HUES6 (cell line): ENCODE data around the gene PCDHA1.

Experiments used
- H3K27ac ChIP-seq: 2 replicates; pipeline ENCODE4 v1.7.0; 2013; ENCODE audit warnings: low read depth, mild to moderate bottlenecking, low read length, inconsistent platforms
- H3K27me3 ChIP-seq: 2 replicates; pipeline ENCODE4 v1.6.1; 2013; ENCODE audit warnings: low read length; ENCODE audit not compliant: control insufficient read depth, insufficient read depth
- H3K36me3 ChIP-seq: 2 replicates; pipeline ENCODE4 v1.6.1; 2013; ENCODE audit warnings: low read length; ENCODE audit not compliant: control insufficient read depth, insufficient read depth
- H3K4me1 ChIP-seq: 2 replicates; pipeline ENCODE4 v1.6.1; 2013; ENCODE audit warnings: low read length; ENCODE audit not compliant: control insufficient read depth, insufficient read depth
- H3K4me3 ChIP-seq: 2 replicates; pipeline ENCODE4 v1.5.1; 2013; ENCODE audit warnings: low read depth, low read length
- H3K9ac ChIP-seq: one replicate; pipeline ENCODE4 v1.6.1; 2013; ENCODE audit warnings: mild to moderate bottlenecking, low read length
- H3K9me3 ChIP-seq: 2 replicates; pipeline ENCODE4 v1.6.1; 2013; ENCODE audit warnings: low read depth, low read length; ENCODE audit not compliant: control insufficient read depth, insufficient read depth

The PCDHA1 gene

GRCh38 chr5:141040093-141040770 is 254.3 kb downstream of the PCDHA1 start:
- Histone ChIP-seq H3K4me1 (peaks cover 19% of the 10 kb centered on the region), H3K9ac (peak overlapping the region; percentile 92), H3K9me3 (no peaks in the 10 kb centered on the region), H3K4me3 (peak overlapping the region; percentile 79), H3K27ac (peak overlapping the region; percentile 99), H3K27me3 (0 out of 2 replicates have a peak, but pooled peaks cover 2% of the 10 kb centered on the region), H3K36me3 (no peaks in the 10 kb centered on the region)

DNA sequence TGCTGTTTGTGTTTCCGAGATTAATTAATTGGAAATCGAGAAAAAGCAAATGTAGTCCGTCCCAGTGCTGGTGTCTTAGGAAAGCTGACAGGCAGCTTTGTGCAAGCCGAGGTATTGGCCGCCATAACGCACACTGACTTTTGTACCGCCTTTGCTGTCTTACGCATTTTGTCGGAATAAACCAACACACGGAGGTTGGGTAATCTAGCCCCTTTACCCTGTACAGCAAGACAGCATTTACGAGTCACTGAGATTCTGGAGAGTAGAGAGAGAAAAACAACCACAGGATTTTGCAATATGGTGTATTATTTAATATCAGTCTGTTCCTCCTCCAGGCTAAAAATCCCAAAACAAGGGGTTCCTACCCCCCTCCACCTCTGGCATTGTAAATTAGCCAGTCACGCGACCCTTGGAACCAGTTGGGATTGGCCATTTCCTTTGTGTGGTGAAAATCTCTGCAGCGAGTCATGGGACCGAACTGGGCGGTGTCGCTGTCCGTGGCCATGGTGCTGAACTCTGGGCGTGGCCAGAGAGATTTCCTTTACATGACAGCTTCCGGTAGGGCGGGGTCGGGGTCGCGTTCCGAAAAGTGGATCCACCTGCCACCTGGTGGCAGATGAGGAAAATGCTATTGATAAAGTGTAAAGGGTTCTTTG is 255.0 kb downstream of the PCDHA1 start:
- Histone ChIP-seq H3K27me3 (0 out of 2 replicates have a peak, but pooled peaks cover 5% of the 10 kb centered on the region), H3K27ac (peak overlapping the region; percentile 99), H3K4me3 (peak overlapping the region; percentile 79), H3K4me1 (peaks cover 19% of the 10 kb centered on the region), H3K9me3 (no peaks in the 10 kb centered on the region), H3K36me3 (no peaks in the 10 kb centered on the region), H3K9ac (peak overlapping the region; percentile 92)

DNA sequence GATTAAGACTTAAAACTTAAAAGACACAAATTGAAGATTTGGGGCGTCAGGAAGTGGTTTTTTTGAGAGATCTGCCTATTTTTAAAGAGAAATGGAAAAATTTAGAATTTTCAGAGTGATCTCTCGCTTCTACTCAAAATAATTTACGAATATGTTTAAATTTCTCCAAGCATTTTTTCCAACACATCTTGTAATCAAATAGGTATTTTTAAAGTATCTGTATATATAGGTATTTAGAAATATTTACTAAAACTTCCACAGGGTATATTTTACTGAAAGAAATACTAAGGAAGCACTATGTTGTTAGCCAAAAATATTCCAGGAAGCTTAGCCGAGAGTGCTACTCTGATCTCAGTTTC is 255.5 kb downstream of the PCDHA1 start:
- Histone ChIP-seq H3K36me3 (no peaks in the 10 kb centered on the region), H3K9me3 (no peaks in the 10 kb centered on the region), H3K27ac (no peak overlapping the region), H3K4me3 (no peak overlapping the region), H3K27me3 (0 out of 2 replicates have a peak, but pooled peaks cover 5% of the 10 kb centered on the region), H3K4me1 (peaks cover 19% of the 10 kb centered on the region), H3K9ac (no peak overlapping the region)

GRCh38 chr5:141042555-141042954 is 256.6 kb downstream of the PCDHA1 start:
- Histone ChIP-seq H3K36me3 (no peaks in the 10 kb centered on the region), H3K27ac (no peak overlapping the region), H3K9me3 (no peaks in the 10 kb centered on the region), H3K4me1 (peaks cover 19% of the 10 kb centered on the region), H3K9ac (no peak overlapping the region), H3K4me3 (no peak overlapping the region), H3K27me3 (peaks cover 5% of the 10 kb centered on the region; the same call in 1 of the 2 replicates)

DNA sequence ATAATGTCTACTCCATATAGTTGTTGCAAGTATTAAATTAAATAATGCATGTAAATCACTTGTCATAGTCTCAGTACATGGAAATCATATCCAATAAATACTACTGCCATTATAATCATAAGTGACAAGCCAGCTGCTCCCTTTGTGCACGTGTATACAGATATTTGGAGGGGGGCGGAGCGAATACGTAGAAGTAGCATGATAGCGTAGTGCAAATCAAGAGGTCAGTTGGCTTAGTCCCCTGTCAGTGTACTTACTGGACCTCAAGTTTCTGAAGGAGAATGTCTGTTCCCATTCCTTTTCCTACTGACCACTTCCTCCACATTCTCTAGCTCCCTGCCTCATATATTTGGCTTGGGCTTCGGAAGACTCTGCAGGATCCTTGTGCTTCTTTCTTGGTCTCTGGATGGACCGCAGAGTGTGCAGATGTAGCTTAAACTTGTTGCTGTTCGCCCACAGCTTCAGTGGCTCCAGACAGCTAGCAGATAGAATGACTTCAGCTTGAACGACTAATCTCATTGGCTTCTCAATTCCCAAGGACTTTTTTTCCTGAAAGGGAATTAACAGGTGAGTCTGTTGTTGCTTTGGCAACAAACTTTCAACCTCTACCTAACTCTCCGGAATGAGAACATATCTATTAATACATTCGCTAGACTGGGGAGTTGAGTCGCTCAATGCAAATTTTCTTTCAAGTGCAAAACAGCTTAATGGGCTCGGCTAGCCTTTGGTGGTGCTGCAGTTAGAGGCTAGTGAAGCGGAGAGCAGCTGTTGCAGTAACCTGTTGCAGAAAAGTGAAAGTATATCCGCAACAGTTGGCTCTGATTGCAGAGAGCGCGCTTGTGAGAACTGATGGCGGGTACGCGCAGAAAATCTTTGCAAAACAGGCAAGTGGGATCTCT is 264.9 kb downstream of the PCDHA1 start, which contains the start of gene PCDHB1:
TSS of gene PCDHB1 (plus strand) at position 753 of the 899 bp plus-strand sequence. CDS start at position 850, 97 bp downstream.
- H3K27ac ChIP-seq = no peak within 1 kb of the TSS
- H3K9me3 ChIP-seq = no peaks in the 10 kb centered on the region
- H3K9ac ChIP-seq = peak within 1 kb of the TSS; percentile 40
- no peaks in the 10 kb centered on the region for H3K36me3 ChIP-seq
- peaks cover 48% of the 10 kb centered on the region for H3K27me3 ChIP-seq
- H3K4me3 ChIP-seq = peak within 1 kb of the TSS; percentile 73
- H3K4me1 ChIP-seq = 0 out of 2 replicates have a peak, but pooled peaks cover 8% of the 10 kb centered on the region

GRCh38 chr5:141051521-141051866 is 265.6 kb downstream of the PCDHA1 start:
- H3K36me3 ChIP-seq = no peaks in the 10 kb centered on the region
- 0 out of 2 replicates have a peak, but pooled peaks cover 8% of the 10 kb centered on the region for H3K4me1 ChIP-seq
- peak overlapping the region; percentile 73 for H3K4me3 ChIP-seq
- no peak overlapping the region for H3K27ac ChIP-seq
- H3K27me3 ChIP-seq = peaks cover 48% of the 10 kb centered on the region
- peak overlapping the region; percentile 40 for H3K9ac ChIP-seq
- no peaks in the 10 kb centered on the region for H3K9me3 ChIP-seq
